NCI-H774 (cell line): ENCODE results near the gene PLA2R1.
A peak's percentile ranks its signal among the peaks of the same experiment; 100 is the strongest.

Source experiments
- DNase-seq: peaks from one replicate; lab custom pipeline; 2025; lab: John Stamatoyannopoulos, UW

The PLA2R1 gene

GRCh38 chr2:159933727-159934049 lies 128.7 kb downstream of the PLA2R1 start:
- DNase-seq: no peak

DNA sequence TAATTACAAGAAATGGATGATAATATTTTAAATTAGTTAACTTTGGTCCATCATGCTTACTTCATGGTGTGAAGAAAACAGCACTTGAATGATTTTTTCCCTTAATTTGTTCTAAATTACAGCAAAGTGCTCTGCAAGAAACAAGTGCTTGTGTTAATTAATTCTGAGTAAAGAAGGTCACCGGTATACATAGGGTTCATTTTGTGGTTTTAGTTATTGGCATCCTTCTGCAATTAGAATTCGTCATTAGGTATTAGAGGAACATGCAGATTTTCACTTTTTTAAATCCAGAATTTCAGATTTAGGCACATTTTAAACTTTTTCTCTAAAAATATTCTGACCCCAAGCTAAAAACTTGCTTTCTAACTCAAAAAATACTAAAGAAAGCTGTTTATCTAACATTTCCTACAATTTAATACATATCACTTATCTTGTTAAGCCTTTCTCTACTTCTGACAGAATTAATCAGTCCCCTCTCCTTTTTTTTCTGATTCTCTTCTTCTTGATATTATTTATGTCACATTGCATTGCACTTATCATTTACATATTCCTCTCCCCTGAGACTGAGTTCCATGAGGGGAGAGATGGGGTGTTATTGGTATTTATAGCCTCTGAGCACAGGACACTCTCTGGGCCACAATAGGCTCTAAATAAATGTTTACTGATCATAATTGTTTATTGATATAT lies 129.2 kb downstream of the PLA2R1 start:
- DNase-seq: no peak

- DNase-seq: no peak
These were observed 135.7 kb downstream of the PLA2R1 start for GRCh38 chr2:159926695-159927094.

DNA sequence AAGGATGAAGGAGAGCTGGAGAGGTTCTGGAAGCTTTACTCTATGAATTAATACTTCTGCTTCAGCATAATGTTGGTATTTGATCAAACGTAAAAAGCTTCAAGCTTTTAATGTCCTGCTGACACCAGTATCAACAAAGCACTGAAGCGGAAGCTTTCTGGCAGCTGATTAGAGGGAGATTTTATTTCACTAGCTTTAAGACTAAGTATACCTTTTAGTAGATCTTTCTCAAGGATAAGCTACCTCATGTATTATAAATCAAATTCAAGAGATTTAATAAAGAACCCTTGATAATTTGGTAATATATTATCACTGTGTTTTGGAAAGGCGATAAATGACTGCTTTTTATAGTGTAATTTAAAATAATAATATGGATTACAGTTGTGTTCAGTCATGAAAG lies 136.4 kb downstream of the PLA2R1 start:
- DNase-seq: no peak

DNA sequence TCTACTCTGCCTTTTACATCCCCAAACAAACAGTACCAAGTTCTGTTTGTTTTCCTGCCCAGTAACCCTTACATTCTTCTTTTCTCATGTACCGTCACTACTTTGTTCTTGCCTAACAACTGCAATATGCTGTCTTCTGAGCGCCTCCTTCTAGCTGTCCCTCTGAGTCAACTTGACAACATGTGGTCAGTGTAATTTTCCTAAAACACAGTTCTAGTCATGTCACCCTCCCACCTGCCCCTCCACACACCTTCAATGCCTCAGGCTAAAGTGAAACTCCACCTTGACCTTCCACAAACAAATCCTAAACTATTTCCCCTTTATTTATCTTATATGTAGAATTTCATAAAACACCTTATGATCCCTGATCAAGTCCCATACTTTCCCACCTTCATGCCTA lies 139.9 kb downstream of the PLA2R1 start:
- no peak for DNase-seq

- DNase-seq: no peak
These were observed 140.5 kb downstream of the PLA2R1 start for GRCh38 chr2:159921752-159922404.

GRCh38 chr2:159916511-159916910 lies 145.9 kb downstream of the PLA2R1 start:
- no peak for DNase-seq

GRCh38 chr2:159913900-159914299 lies 148.5 kb downstream of the PLA2R1 start:
- no peak for DNase-seq

DNA sequence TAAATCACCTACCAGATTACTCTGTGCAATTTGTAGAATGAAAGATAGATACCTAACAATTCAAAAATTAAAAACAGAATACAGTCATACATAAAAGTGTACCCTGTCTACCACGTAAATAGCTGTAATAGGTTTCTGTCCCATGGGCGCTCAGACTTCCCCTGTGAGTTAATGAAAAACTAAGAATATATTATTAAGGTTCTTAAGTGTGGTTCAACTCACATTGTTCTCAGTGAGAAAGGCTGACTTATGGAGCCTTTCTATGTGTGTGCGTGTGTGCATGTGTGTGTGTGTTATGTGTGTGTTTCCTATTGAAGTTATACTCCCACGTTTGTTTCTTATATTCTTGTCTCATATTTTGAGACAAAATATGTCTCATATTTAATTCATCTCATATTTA lies 149.8 kb downstream of the PLA2R1 start:
- no peak for DNase-seq

GRCh38 chr2:159910951-159911350 lies 151.5 kb downstream of the PLA2R1 start:
- DNase-seq: no peak

- no peak for DNase-seq
These were observed 153.8 kb downstream of the PLA2R1 start for GRCh38 chr2:159908623-159909022.

- no peak for DNase-seq
These were observed 154.5 kb downstream of the PLA2R1 start for GRCh38 chr2:159907909-159908308.

DNA sequence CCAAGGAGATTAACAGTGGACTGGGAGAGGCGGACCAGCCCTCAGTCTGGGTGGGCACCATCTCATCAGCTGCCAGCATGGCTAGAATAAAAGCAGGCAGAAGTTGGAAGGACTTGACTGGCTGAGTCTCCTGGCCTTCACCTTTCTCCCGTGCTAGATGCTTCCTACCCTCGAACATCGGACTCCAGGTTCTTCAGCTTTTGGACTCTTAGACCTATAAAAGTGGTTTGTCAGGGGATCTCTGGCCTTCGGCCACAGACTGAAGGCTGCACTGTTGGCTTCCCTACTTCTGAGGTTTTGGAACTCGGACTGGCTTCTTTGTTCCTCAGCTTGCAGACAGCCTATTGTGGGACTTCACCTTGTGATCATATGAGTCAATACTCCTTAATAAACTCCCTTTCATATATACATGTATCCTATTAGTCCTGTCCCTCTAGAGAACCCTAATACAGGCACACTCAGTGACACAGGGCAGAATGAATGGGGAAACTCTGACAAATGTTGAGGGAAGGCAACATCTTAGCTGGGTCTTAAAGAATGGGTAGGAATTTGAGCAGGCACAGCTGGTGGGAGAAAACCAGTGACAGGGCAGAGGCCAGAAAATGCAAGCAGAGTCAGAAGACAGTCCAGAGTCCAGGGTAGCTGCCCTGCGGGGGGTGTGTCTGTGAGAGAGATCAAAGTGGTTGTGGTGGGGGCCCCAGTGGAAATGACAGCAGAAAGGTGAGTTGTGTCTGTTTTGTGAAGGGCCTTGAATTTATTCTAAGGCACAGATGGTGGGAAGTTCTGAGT lies 156.3 kb downstream of the PLA2R1 start:
- DNase-seq: no peak

GRCh38 chr2:159904959-159905305 lies 157.5 kb downstream of the PLA2R1 start:
- DNase-seq: no peak

- DNase-seq: peak; percentile 80
These were observed 158.1 kb downstream of the PLA2R1 start, which contains the start of gene LY75 for GRCh38 chr2:159904127-159904958. LY75 (minus strand) TSS chr2:159904756.

DNA sequence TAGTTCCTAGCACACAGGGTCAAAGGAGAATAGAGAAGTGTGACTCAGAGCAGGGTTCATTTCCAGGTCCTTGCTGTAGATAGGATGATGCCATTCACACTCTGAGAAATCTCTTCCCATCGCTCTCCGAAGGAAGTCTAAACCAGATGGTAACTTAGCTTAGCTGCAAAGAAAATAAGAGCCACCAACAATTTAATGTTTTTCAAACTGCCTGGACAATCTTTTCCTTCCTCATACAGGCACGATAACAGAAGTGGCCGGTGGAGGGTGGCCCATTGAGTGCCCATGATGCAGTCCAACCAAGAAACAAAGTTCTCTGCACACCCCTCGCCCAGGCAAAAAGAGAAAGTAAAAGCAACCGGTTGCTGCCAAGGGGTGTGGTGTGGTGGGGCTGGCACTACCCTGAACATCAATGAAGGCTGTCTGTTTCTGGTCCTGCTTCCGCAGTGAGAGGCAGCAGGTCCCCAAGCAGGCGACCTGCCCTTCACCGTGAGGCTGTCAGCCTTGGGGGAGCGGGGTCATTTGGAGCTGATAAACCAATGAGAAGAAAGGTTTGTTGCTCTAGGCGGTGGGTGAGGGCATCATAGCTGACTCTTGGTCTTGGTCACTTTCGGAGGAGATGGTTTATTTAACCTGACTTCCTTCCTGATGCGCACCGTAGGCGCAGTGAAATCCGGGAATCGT lies 158.8 kb downstream of the PLA2R1 start:
- no peak for DNase-seq

GRCh38 chr2:159902722-159903121 lies 159.7 kb downstream of the PLA2R1 start:
- peak; percentile 4 for DNase-seq

DNA sequence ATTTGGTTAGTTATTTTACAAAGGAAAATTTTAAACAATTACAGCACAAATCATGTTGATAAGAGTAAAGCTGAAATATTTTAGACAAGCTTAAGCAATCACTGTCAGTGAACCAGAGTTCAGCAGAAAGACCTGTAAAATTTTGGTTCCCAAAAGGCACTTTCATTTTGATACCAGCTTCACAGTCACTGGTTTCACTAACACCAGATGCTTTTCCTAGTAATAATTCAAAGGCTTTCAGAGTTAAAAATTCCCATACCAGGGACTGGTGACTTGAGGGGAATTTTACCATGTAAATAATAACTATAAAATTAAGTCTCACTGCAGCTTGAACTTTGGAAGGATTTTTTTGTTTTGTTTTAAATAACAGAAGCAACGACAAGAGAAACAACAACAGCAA lies 162.1 kb downstream of the PLA2R1 start:
- DNase-seq: no peak

- DNase-seq: no peak
These were observed 164.0 kb downstream of the PLA2R1 start for GRCh38 chr2:159898441-159898840.

- DNase-seq: no peak
These were observed 164.7 kb downstream of the PLA2R1 start for GRCh38 chr2:159897720-159898119.

DNA sequence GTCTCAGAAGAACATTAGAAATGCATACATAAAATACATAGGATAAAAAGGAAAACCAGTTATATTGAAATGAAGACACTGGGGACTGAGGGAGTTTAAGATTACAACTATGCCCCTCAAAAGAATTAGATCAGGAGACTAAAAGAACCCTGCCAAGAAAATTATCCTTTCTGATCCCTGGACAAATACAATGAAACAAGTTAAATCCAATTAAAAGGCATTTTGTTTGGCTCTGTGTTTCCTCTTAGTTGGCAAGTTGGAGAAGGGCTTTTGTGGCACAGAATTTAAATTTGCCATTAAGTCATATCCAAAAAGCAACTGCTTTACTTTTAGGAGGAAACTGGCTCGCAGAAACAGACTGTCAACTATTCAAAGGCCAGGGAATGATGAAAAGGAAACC lies 165.3 kb downstream of the PLA2R1 start:
- no peak for DNase-seq
